ENCODE results near the gene TTLL6.
A peak's percentile ranks its signal among the peaks of the same experiment; 100 is the strongest.
"Not testable (repeated sequence)": the region's sequence is repeated elsewhere in the genome, so short reads cannot be mapped to it uniquely, and the experiment has no call there.

TTLL6 gene

DNA sequence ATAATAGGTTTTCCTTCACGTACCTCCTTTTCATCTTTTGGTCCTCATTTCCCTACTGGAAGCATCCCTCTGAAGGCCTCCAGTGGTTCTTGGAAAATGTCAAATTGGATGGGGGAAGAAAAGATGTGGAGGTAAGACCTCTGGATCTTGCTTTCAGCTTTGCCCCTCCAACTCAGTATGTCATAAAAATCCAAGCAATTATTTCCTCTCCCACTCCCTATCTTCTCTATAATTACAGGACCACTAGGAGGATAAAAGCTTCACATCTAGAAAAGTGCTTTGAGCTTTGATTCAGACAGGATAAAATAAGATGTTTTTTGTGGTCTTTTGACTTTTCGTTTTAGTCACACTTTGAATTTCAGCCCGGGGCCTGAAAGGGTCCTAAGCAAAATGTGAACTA, 1.7 kb downstream of the TTLL6 start:
- DNase-seq (ENCODE audit: low spot score): no peak

DNA sequence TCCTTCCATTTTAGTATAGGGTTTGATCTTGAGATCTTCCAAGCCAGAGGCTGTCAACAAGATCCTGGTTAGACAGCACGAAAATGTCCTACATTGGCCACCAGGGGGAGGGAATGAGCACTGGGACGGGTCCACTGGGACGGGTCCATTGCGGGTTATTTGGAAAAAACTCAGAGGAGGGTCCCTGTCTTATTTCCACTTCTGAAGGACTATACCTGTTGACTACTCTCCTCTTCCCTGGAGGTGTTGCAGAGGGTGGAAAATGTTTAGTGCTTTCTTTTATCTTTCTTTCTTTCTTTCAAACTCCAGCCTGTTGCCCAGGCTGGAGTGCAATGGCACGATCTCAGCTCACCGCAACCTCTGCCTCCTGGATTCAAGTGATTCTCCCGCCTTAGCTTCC, 2.5 kb downstream of the TTLL6 start:
- DNase-seq (ENCODE audit: low spot score): peak; percentile 46

DNA sequence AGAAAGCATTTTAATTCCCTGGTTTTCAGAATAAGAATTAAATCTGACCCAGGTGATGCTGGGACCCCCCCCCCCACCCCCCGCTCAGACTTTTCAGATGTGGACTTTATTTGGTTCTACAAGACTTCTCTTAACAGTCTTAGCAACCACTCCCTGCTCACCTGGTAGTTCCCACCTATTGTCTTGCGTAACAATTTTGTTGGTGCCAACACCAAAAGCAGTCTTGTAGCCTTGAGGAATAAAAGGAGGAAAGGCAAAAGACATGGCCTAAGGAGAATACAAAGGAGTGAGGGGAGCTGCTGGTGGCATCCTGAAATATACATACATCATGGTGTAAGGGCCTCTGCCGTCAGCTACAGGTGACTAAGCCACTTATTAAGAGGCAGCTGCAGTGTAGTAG, 5.0 kb downstream of the TTLL6 start:
- DNase-seq (ENCODE audit: low spot score): no peak

DNA sequence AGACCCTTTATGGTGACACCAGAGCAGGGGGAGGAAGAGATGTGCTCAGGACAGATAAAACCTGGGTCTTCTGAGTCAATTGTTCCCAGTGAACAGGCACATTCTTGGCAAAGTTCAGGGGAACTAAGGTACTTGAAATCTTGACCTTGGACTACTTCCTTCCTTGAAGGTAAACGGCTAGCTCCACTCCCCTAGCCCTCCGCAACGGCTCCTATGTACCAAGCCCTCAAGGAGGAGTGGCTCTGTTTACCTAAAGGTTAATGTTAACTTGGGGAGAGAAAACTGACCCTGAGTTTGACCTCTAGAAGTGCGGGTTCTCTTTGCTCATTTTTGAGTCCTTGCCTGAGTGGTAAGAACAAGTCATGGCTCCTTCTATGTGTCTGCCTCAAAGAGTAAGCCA, 7.8 kb downstream of the TTLL6 start:
- no peak for DNase-seq (ENCODE audit: low spot score)

DNA sequence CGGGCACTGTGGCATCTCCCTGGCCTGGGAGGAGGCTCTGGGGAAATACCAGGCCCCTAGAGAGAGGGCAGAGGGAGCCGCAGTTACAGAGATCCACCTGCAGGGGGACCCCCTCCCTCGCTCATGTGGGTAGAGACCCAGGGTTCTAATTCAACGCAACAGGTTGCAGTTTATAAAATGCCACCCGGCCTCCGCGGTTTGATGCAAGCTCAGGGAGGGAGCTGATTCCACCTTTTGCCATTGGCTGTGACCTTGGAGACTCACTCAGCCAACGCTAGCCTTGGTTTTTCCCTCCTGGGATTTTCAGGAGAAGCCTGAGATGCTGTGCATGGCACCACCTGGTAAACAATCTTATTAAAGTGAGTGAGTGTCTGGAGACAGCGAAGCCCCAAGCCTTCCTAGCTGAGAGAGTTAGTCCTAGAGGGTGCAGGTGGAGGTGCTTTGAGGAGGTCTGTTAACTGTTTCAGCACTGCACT, 12.1 kb downstream of the TTLL6 start:
- DNase-seq (ENCODE audit: low spot score): peak; percentile 41

DNA sequence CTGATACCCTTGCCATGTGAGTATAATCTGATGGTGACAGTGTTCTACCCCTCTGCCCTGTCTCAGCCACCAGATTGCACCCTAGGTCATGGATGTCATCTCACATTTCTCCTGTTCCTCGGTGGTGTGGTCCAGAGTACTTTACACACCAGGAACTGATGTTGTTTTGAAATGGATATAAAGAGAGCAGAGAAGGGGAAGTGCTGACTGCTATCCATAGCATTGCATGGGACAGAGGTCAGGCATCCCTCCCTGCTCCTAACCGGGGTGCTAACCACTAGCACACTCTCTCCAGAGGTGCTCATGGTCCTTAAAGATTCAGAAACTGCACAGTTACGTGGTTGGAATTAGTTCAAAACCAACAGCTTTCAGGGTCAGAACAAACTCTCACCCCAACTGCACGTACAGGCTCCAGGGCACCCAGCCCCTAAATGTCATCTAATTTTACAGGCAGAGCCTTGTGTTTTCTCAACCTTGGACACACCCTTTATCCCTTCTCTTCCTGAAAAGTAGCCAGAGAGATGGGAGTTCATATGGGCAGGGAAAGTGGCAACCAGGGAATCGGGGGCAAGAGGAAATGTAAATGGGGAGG, 16.3 kb downstream of the TTLL6 start:
- DNase-seq (ENCODE audit: low spot score): no peak

DNA sequence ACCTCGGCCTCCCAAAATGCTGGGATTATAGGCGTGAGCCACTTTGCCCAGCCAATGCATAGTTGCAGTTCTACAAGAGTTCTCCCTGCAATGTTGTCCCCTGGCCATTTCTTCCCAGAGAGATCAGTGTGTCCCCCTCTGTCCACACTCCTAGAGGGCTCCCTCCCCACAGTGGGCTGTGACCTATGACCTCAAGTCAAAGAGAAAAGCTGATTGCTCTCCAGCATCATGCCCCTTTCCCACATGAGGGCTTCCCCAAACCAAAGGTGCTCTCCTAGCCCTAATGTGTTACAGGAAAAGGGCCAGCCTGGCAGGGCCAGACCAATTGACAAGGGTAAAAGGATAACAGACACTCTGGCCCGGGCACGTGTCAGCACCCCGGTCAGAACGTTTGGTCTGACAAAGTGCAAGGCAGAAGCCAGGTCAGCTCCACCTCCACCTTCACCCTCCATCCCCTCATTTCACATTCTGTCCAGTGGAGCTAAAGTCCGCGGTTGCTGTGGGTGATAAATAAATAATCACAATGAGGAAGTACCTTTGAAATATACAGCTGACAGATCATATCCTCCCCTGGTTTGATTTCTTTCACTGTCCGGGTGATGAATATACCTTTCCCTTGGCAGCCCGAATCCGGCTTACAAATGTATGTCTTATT, 17.8 kb downstream of the TTLL6 start:
- no peak for DNase-seq (ENCODE audit: low spot score)

DNA sequence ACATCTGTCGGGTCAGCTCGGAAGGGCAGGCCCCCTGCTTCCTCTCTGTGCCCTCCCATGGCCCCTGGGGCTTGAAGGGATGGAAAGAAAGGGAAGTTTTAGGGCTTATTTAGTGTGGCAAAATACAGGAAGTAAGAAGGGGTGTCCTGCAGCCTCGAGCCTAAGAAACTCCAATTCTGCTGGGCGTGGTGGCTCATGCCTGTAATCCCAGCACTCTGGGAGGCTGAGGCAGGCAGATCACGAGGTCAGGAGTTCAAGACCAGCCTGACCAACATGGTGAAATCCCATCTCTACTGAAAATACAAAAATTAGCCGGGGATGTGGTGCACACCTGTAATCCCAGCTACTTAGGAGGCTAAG, 20.9 kb downstream of the TTLL6 start:
- not testable (repeated sequence) for DNase-seq (ENCODE audit: low spot score)

DNA sequence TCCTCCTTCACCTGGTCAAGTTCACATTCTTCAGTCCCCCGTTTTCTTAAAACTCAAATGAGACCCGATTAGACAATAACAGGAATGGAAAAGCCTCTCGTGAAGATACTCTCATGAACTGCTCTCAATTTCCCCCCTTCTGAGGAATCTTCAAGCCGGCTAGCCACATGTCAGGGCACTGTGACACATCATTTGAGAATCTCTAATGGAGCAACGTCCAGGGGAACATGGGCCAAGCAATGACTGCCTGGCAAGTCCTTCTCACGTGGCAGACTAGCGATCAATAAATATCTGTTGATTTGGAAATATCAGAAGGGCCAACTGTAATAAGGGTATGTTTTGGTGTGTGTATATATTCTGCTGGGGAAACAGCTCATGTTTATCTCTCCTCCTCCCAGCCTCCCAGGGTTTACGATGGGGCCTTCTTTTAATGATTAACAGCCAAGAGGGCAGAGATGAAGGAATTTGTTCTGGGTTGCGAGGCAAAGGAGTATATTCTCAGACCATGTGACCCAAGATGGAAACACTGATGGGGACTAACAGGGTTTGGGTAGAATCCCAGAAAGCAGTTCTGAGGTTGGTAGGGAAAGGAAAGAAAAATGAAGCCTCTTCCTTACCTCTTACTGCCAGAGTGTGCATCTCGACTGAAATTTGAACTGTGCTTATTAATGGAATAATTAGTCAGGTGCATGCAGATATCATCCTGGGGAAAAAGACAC, 21.4 kb downstream of the TTLL6 start:
- DNase-seq (ENCODE audit: low spot score): no peak

DNA sequence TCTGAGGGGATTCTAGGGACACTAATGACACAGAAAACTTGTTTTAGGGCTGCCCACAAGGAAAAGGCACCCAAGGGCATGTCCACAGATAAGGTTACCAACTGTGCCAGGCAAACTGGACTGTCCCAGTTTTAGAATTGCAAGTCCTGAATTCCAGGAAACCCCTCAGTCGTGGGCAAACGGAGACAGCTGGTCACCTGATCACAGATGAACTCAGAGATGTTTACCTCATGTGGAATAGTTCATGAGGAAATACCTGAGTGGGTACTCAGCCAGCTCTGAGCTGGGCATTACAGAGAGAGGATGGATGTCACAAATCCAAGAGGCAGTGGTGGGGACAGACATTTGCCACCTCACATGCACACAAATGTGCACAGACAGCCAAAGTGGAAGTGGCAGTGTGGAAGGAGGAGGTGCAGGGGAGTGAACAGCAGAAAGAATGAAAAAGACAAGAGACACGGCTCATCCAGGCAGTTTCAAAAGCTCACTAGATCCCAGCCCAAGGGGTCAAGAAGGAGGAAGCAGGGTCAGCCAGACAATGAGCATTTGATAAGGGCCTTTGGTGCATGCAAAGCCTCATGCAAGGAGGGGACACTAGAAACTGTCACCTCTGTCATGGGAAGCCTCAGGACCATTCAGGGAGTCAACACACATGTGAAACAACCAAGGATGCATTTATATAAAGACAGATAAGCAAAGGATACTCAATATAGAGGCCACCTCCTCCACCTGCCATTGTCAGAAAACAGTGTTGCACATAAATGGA, 24.8 kb downstream of the TTLL6 start:
- no peak for DNase-seq (ENCODE audit: low spot score)

DNA sequence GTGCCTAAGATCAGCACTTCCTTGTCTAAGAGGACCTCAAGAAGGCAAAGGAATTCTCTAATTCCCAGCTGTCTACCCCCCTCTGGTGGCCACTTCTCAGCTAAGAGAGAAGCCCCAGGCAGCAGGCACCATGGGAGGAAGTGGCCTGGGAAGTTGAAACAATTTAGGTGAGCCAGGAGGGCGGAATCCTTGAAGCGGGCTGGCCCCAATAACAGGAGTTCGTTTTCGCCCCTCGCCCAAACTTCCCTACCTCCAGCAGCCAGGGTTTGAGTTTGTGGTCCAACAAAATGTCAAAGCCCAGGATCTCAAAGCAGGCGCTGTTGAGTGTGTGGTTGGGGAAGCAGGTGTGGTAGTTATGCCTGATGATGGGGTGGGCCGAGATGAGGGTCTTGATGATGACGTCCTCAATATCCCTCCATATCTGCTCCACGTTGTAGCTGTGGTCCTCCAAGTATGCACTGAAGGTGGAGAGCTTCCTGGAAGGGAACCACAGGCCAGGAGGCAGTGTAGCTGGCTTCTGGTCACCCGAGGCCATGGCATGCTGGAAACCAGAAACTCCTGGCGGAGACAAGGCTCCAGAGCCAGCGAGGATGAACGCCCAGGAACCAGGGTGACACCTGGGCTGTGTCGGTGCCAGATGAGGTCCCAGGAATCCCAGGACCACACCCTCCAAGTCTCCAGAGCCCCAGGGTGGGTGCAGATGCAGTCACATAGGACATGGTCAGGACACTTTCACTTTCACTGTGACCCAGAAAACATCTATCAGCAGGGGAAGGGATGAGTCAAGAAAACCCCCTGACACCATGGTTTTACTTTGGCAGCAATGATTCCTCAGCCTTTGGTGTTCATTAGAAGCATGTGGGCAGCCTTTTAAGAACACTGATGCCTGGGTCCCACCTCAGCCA, 25.6 kb downstream of the TTLL6 start:
- DNase-seq (ENCODE audit: low spot score): peak; percentile 75

DNA sequence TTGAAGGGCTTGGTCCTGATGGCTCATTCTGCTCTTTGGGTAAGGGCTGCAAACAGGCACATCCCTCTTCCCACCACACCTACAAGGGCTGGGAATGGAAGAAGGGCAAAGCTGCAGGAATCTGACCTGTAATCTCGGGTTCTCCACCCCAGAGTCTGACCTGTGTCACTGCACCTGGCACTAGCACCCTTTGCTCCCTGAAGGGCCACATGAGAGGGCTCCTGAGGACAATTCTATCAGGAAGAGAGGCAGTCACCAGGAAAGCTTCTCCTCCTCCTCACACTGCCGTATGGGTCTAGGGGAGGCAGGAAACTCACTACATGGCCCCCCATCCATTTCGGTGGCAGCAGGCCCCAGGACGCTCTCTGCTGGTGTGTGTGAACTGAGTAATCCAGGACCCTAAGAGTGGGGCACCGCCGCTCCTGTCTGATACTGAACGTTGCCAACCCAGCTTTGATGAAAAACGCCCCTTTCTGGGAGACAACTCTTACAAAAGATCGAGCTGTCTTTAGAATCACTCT, 26.4 kb downstream of the TTLL6 start:
- DNase-seq (ENCODE audit: low spot score): no peak

DNA sequence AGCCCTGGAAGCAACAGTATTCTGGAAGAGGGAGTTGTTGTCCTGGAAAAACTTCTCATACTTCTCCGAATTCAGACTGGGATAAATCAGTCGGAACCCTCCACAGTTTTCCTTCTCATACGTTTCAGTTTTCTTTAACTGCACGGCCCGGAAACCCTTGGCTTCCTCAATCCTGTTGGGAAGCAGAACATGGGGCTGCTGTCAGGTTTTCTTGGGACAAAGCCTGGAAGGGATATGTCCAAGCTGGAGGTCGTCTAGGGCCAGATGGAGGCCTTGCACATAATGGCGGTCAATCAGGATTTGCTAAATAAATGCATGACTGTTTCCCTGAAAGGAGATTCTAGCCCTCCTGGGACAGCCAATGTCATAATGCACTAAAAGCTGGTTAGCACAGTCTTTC, 29.2 kb downstream of the TTLL6 start:
- no peak for DNase-seq (ENCODE audit: low spot score)

DNA sequence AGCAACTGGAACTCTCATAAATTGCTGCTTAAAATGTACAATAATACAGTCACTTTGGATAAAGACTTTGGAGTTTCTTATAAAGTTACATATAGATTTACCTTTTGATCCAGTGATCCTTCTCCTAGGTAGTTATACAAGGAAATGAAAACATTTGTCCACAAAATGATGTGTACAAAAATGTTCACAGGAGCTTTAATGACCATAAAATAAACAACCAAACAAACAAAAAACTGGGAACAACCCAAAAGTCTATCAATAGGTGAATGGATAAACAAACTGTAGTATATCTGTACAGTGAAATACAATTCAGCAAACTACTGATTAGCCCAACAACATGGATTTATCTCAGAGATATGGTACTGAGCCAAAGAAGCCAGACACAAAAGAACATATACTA, 37.6 kb downstream of the TTLL6 start:
- no peak for DNase-seq (ENCODE audit: low spot score)

DNA sequence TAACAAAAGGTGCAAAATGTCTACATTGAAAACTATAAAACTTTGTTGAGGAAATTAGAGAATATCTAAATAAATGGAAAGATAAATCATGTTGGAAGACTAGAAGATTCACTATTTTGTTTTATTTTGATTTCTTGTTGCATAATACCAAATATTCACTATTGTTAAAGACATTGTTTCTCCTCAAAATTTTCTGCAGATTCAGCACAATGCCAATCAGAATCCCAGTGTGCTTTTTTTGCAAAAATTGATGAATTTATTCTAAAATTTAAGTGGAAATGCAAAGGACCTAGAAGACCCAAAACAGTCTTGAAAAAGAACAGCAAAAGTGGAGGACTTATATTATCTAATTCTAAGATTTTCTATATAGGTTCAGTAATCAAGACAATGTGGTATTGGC, 40.4 kb downstream of the TTLL6 start:
- DNase-seq (ENCODE audit: low spot score): no peak

DNA sequence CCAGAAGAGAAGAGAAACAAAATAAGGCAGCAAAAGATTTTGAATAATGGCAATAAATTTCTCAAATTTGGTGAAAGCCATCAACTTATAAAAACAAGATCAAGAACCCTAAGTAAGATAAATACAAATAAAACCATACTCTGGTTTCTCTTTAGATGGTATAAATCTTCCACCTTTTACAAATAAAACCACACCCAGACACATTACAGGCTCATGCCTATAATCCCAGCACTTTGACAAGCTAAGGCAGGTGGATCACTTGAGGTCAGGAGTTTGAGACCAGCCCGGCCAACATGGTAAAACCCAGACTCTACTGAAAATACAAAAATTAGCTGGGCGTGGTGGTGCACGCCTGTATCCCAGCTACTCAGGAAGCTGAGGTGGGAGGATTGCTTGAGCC, 43.8 kb downstream of the TTLL6 start:
- DNase-seq (ENCODE audit: low spot score): no peak

DNA sequence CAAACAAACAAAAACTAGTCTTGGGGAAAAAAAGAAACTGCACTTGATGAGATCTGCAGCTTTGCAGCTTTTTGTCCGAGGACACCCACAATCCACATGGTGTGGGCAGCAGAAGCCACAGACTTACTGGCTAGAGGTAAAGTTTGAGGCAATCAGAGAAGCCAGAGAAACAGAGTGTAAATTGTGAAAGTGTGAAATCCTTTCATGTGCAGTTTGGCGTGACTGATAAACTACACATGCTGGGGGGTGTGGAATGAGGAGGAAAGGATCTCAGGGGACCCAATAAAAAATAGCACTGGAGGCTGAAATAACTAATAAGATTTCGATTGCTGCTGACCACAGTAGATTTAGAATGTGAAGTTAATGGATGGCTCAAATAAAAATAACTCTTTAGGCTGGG, 46.1 kb downstream of the TTLL6 start:
- DNase-seq (ENCODE audit: low spot score): no peak

DNA sequence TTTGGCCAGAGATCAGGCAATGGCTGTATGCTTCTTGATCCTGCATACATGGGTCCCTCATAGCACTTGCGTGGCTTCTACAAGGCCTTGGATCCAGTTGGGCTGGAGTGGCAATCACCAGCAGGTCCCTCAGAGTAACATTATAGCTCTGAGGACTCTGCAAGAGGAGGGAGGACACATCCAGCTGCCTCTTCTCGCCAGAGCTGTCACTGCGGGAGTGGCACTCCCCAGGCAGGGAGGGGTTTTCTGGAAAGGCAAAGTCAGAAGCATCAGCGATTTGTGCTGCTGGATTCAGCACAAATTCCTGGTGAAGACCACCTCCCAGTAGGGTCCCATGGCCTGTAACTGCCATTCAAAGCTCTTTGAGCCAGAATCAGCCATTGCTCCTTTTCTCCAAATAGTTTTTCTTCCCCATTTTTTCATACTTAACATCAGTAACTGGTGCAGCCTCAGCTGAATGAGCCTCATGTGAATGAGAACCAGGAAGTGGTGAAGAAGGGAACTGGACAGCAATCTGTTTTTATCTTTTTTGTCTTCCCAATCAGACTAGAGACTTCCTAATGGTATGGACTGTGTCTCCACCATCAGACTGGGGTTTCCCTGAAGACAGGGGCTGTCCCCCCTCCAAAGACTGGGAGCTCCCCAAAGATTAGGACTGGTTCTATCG, 47.9 kb downstream of the TTLL6 start:
- peak; percentile 28 for DNase-seq (ENCODE audit: low spot score)

DNA sequence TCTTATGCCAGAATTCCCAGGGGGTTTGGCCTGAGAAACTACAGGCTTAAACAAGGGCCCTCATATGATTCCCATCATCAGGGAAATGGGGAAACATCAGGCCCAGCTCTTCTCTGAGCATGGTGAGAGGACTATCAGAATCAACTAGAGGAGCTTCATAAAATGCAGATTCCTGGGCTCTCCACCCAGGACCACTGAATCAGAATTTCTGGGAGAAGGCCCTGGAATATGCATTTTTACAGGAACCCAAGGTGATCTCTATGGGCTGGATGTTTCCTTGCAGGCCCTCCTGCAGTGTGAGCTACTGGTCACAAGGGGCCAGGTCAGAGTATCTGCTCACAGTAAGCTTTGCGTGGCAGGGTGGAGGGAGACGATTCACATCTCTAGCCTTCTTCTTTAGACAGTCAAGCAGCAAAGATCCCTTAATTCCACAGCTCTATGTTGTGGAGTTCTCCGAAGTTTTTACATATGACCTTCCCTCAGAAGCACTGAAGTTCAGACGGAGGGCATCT, 49.7 kb downstream of the TTLL6 start:
- DNase-seq (ENCODE audit: low spot score): no peak

DNA sequence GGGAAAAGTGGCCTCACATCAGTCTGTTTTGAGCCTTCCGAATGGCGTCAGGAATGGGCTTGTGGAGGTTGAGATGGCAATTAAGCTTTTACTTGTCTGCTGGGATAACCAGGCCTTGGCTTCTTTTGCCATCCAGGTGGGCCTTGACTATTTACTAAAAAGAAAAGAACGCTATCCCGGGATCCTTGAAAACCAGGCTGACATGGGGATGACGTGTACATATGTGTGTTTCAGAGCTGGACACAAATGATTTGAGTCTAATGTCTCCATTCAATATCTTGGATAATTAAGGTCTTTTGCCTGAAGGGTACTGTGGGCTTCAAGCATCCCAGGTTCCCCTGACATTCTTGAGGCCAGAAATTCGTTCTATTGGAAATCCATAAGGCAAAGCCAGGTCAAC, 55.9 kb downstream of the TTLL6 start:
- DNase-seq (ENCODE audit: low spot score): no peak

DNA sequence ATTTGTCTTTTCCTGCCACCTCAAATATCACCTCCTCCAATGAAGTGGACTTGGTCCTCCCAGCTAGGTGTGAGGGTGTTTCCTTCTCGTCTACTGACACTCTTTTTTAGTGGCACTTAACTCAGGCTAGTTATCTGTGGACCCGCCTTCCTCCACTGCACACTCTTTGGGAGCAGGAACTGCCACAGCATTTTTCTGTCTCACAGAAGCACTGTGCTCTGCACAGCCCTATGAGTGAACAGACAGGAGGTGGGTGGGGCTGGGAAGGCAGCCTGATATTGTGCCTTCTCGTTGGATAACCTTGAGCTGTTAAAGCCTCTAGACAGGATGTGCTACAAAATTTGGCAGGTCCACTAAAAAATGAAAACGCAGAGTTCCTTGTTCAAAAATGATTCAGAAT, 56.6 kb downstream of the TTLL6 start:
- DNase-seq (ENCODE audit: low spot score): no peak
